HuH-7.5 (cell line): ENCODE data around the gene ATRIP.
A peak's percentile ranks its signal among the peaks of the same experiment; 100 is the strongest.
"Not testable (repeated sequence)": the region's sequence is repeated elsewhere in the genome, so short reads cannot be mapped to it uniquely, and the experiment has no call there.

Source experiments
- DNase-seq: peaks from one replicate; pipeline ENCODE4 v3.0.0; 2011; ENCODE audit warnings: low spot score

The ATRIP gene

DNA sequence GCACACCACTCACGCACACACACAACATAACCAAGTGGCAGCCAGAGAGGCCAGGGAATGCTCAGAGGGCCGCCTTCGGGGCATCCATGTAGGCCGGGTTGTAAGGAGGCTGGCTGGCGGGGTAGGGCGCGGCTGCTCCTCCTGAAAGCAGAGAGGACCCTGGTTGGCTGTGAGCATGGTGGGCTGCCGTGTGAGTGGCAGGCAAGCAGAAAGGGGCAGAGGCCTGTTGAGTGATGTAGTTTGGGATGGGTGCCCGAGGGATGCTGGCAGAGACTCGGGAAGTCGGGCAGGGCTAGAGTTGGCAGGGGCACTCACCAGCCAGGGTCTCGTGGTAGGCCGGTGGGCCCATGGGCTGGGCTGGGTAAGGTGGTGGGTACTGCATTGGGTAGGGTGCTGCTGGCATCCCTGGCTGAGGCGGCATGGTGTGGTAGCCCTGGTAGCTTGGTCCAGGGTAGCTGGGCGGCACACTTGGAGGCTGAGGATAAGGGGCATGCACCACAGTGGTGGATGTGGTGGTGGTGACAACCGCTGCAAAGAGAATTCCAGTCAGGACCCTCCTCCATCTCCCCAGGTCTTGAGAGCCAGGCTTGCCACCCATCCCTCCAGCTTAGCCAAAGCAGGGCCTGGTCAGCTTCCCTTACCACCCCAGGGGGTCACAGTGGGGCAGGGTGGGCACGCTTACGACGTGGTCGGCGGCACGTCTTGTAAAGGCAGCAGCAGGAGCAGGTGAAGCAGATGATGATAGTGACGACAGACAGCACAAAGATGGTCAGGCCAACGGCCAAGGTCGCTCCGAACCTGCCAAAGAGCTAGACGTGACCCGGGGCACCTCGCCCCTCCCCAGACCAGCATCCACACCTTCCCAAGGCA, 22.7 kb downstream of the ATRIP start:
- DNase-seq, result no peak

DNA sequence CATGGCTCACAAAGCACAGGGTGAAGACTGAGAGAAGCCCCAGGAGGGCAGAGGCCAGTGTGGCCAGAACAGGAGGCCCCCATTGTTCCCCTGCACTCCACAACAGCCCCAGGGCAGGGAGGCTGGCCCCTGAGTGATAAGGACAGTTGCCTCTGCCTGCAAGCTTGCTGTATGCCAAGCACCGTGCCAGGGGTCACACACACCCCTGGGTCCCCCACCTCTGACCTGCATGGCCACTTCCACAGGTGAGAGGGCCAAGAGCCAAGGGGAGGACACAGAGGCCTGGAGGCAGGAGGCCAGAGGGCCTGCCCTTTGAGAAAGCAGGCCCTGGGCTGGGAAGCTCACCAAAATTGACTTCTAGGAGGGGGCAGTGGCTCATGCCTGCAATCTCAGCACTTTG, 23.7 kb downstream of the ATRIP start:
- DNase-seq, result no peak

DNA sequence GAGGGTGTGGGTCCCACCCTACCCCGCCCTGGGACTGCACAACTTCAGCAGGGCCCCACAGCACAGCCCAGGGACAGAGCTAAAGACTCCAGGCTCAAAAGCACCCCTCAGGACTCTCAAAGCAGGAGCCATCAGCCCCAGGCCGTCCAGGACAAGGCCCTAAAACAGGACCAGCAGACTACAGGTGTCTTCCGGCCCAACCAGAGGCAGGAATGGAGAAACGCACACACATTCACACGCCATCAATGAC, 26.1 kb downstream of the ATRIP start:
- DNase-seq, result peak; percentile 59

DNA sequence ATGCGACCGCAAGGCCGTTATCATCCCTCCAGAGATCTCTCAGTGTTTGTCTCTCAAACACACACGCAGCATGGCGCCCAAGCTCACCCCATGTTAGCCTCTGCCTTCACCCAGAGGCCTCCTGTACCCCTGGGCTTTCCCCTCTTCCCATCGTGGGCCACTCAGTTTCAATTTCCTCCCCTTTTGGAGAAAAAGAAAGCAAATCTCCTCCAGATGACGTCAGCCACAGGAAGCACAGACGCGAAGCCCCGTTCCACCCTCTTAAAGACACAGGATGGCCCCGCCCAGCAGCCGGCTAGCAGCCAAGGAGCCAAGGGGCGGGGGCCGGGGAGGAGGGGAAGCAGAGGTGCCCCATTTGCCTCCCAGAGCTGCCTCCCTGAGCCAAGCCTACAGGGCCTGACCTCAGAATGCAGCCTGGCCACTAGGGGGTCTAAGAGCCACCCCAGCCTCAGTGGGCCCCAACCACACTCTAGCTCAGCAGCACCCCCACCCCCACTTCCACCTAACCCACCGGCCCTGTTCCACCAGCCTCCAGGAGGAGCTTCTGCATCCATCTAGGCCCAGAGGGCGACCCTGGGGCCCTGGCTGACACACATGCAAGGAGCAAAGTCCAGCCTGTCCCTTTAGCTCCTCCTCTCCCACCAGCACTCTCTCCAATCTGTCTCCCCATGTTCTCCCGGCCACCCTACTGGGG, 26.5 kb downstream of the ATRIP start:
- DNase-seq, result peak; percentile 95

DNA sequence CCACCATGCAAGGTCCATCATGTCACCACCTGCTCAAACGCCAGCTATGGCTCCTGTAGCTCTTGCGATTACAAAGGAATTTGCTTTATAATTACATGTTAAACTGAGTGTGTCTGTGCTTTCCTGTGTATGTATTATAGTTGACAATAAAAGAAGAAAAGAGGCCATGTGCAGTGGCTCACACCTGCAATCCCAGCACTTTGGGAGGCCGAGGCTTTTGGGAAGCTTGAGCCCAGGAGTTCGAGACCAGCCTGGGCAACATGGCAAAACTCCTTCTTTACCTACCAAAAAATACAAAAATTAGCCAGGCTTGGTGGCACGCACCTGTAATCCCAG, 27.0 kb downstream of the ATRIP start:
- DNase-seq, result no peak

DNA sequence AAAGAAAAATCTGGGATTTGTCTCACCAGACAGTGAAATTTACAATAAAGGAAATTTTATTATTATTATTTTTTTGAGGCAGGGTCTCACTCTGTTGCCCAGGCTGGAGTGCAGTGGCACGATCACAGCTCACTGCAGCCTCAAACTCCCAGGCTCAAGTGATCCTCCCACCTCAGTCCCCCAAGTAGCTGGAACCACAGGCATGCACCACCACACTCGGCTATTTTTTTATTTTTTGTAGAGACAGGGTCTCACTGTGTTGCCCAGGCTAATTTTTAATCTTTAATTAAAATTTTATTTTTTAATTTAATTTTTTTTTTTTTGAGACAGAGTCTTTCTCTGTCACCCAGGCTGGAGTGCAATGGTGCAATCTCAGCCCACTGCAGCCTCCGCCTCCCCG, 27.5 kb downstream of the ATRIP start:
- not testable (repeated sequence) for DNase-seq

DNA sequence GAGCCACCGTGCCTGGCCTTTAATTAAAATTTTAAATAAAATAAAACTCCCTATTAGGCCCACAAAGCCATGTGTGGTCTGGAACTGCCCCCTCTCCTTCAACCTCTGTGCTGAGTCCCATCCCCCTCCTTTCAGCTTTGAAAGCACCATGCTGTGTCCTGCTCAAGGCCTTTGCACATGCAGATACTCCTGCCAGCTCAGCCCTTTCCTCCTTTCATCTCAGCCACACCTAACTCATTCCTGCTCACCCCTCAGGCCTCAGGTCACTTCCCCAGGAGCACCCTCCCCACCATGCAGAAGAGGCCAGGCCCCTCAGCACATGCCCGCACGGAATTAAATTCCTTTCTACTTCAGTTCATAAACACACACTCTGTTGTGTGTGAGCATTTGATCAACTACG, 28.1 kb downstream of the ATRIP start:
- no peak for DNase-seq

DNA sequence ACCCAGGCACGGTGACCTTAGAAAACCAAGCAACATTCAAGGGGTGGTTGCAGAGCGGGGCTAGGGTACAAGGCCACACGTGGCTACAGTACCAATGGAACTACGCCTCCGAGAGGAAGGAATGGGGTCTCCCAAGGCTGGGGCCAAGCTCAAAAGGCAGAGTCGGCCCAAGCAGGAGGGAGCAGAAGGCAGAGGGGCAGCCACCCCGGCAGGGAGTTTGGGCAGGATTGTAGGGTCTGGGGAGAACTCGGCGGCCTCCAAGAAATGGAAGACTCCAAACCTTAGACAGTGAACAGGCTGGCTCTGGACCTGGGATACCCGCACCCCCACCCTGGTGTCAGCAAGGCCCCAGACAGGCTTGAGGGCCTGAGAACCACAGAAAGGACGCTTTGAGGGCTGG, 28.7 kb downstream of the ATRIP start:
- DNase-seq, result no peak

DNA sequence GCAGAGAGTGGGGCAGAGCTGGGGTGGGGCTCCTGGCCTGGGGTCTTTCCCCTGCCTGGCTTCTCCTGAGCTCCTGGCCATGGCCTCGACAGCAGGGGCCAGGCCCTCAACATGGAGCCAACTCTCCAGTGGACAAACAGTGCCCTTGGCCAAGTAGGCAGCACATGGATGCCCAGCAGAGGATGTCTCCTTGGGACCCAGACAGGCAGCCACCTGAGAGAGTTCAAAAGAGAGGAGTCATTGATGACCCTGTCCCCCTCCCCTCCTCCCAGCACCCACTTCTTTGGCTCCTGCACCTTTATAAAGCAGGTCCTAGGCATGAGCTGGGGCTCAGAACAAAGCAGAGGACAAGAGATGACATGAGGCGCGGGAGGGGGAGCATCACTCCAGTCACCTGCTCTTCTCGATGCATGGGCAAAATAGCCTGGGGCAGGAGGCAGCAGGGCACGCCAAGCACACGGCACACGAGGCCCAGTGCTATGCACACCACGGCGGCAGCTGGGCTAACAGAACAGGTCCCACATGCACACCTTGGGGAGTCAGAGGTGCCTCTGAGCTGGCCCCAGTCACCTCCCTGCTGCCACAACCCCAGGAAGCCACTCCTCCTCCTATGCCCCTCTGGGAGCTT, 30.0 kb downstream of the ATRIP start:
- DNase-seq, result no peak

DNA sequence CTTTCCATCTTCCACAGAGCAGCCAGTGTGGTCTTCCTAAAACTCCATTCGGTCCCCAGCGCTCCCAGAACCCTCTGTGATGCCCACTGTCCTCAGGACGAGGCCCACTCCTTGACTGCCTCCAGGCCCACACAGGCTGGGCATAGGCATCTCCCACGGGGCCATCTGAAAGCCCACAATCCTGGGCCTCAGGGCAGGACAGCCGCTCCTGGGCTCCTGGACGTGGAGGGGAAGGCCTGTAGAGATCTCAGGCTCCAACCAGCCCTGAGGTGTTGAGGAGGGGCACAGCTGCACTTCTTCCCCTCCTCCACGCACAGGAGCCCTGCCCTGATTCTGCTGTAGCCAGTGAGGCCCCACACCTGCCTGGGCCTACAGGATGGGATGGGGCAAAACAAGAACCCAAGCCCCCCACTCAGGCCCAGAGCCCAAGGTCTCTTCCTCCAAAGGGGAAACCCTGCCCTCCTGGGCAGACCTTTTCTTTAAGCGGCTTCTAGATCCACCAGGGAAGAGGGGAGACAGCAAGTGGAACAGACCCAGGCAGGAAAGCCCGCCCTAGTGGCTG, 31.5 kb downstream of the ATRIP start:
- no peak for DNase-seq

DNA sequence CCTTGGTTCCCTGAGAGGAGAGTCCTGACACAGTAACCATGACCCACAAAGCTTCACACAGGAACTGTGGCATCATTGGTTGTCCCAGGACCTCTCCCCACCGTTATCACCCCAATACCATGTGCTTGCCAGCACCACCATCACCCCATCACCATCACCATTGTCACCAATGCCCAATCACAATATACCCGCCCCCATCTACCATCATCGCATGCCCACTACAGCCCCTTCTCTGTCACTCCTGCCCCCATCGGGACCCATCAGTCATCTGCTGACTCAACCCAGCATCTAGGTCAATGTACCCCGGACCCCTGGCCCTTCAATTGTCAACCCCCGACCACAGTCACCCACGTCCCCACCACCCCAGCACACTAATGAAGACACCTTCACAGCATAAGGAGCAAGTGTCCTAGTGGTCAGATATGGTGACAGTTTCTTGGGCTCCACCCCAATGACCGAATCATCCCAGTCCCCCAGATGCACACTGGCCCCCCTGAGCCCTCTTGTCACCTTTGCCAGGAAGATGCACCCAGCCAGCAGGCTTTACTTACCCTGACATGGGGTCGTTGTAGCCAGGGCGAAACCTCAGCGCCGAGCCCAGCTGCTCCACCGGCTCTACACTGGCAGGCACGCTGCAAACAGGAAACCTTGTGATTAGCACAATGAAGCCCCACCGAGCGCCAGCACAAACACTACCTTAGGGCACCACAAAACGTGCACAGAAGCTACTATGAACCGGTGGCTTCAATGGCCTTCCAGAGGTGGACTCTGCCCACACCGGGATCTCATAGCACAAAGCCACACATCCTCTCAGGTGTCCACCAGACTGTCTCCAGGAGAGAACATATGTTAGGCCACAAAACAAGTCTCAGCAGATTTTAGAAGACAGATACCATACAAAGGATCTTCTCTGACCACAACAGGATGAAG, 32.4 kb downstream of the ATRIP start:
- DNase-seq, result no peak

DNA sequence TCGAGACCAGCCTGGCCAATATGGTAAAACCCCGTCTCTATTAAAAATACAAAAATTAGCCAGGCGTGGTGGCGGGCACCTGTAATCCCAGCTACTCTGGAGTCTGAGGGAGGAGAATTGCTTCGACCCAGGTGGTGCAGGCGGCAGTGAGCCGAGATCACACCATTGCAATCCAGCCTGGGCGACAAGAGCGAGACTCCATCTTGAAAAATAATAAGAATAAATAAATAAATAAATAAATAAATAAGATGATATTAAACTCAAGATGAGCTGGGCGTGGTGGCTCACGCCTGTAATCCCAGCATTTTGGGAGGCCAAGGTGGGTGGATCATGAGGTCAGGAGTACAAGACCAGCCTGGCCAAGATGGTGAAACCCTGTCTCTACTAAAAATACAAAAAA, 34.4 kb downstream of the ATRIP start:
- not testable (repeated sequence) for DNase-seq

DNA sequence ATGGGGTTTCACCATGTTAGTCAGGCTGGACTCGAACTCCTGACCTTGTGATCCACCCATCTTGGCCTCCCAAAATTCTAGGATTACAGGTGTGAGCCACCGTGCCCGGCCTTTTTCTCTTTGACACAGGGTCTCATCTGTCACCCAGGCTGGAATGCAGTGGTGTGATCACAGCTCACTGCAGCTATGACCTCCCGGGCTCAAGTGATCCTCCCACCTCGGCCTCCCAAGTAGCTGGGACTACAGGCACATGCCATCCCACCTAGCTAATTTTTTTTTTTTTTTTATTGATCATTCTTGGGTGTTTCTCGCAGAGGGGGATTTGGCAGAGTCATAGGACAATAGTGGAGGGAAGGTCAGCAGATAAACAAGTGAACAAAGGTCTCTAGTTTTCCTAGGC, 36.3 kb downstream of the ATRIP start:
- not testable (repeated sequence) for DNase-seq

DNA sequence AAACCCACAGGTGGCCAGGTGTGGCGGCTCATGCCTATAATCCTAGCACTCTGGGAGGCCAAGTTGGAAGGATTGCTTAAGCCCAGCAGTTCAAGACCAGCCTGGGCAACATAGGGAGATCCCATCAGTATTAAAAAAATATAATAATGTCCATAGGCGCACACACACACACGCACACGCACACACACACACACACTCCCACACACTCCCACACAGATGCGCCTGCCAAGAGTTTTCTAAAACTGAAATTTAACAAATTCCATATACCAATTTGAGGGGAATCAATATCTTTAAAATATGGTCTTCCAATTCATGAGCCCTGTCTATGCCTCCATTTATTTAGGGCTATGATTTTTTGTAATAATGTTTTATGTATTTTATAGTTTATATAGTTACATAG, 40.4 kb downstream of the ATRIP start:
- no peak for DNase-seq

DNA sequence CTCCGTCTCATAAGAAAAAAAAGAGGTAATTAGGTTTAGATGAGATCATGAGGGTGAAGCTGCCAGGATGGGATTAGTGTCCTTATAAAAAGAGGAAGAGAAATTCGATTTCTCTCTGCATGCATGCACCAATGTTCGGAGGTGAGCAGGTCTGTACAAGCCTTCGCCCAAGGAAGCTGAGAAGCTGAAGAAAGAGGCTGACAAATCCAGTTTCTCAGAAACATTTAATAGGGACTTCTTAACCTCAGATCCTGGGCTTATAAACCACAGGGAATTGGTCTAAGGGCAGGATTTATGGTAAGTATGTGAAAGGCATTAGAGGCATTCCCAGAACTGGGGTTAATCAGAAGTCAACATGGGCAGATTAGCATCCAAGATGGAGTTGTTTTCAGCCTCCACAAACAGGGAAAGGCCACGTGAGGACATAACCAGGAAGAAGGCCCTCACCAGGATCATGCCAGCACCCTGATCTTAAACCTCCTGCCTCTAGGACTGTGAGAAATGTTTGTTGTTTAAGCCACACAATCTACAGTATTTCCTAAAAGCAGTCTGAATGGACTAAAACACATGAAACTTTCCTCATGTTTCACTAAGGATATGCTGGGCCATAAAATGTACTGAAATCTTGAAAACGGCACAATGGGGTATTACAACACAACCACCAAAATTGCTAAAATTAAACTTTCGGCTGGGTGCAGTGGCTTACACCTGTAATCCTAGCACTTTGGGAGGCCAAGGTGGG, 46.1 kb downstream of the ATRIP start:
- no peak for DNase-seq

DNA sequence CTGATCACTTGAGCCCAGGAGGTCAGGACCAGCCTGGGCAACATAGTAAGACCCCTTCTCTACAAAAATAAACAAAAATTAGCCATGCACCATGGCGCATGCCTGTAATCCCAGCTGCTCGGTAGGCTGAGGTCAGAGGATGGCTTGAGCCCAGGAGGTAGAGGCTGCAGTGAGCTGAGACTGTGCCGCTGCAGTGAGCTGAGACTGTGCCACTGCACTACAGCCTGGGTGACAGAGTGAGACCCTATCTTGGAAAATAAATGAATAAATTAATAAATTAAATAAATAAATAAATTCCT, 46.6 kb downstream of the ATRIP start:
- DNase-seq, result no peak

DNA sequence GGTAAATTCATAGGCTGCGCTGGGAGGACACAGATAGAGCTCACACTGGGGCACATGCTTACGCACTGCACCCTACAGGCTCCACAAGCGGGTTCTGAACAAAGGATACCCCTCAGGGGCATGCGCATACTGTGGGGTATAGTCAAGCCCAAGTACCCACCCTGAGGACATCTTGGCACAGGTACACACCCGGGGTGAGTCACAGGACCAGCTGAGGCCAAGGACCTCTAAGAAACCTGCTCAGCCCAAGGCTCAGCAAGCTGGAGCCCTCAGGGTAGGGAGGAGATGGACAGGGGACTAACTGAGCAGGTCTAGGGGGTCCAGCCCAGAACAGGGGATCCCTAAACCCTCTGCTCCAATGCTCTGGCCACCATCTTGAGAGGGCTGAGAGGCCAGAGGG, 54.1 kb downstream of the ATRIP start:
- no peak for DNase-seq

DNA sequence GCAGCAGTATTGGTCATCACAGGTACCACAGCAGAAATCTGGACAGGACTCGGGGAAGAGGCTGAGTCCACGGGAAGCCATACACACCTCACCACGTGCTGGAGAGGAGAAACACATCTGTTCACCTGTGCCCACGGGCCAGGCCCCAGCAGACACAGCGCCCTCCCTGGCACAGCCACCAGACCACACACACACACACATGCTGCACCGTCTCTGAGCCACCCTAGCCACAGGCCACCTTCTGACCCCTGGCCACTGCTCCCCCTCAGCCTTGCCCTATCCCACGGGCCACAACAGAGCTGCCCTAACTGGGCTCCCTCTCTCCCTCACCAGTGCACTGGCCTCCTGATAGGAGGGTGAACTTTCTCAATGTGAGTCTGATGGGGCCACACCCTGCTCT, 54.7 kb downstream of the ATRIP start:
- no peak for DNase-seq

DNA sequence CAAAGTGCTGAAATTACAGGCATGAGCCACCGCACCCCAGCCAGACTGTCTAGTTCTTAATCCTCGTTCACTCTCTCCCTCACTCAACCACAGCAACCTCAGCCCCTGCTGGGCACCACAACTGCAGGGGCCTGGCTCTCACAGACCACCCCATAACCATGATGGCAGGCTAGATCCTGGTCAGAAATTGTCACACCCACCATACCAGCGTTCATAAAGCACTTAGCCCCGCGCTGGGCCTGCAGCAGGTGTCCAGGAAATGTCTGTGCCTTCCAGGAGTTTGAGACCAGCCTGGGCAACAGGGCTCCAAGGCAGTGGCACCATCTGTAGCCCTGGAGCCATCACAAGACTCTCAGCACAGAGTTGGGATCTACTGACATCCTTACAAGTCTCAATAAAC, 55.6 kb downstream of the ATRIP start:
- DNase-seq, result no peak

DNA sequence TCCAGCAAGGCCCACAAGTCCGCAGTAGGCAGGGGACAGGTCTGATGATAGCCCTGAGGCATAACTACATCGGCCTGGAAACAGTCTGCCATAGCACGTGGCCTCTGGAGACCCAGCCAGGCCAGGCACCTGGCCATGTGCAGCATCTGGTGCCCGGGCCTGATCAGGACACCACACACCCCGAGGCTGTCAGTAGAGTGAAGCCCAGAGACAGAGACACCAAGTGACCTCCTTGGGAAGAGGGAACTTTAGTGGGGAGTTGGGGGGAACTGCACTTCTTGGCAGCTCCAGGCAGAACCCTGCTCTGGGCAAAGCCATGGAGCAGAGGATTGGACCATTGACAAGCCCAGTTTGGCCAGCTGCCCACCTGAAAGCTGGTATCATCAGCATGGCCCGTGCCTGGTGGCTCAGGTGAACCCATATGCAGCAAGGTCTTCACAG, 56.2 kb downstream of the ATRIP start:
- no peak for DNase-seq

DNA sequence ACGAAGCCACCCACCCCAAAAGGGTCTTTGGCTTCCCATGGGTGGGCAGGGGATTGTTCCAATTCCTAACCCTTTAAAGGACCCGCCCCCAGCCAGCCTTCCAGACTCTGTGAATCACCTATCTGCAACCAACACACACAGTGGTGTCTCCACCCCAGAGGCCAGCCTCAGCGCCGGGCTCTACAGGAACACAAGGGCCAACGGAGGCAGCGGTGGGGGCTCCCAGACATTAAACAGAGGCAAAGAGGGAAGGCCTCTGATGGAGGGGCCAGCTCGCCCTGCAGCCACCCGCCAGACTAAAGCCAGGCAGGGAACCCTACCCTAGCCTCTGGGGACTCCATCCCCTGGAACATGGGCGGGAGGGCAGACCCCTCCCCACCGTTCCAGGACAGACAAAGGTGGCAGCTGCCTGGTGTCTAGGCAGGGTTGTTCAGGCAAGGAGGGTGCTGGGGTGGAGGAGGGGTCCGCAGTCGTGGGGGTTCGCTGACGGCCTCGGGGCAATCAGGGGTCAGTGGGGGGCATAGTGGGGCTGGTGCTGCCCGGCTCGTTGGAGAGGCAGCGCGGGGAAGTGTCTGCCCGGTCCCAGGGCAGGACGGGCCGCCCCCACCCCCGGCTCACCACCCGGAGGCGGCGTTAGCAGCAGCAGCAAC, 57.0 kb downstream of the ATRIP start:
- no peak for DNase-seq
